ENCODE results near the gene SAMSN1. TPM values are rescaled to one million over a fixed set of nuclear protein-coding genes. Genes with fewer than 3 reads are reported as not detected.

The SAMSN1 gene
- total RNA-seq, 2 experiments from 2014 or later = 2.8 TPM; not detected in 1

DNA sequence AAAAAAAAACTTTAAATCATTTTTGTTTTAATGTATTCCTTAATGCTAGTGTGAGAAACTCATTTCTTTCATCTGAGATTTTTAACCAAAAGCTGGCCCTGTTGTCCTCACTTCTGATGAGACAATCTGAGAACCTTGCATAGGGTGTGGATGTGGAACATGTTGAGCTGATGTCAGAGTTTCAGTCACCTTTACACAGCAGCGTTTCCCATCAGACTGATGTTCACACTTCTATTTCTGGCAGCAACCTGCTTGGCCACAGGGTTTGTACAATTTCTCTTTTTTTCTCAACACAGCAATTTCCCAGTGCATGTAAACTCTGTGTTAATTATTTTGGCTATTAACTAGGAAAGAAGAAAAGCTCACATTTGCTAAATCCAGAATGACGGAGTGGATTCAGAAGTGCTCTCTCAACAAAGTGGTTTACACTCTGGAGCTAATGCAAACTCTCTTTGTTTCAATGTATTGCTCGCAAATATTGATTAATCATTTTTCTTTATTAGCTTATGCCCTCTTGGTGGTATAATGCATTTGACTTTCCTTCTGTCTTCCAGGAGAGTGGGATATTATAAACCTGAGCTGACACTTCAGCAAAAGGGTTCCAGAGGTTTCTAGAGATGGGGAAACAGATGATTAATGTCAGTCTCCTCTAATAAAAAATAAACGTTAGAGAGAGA lies 92.6 kb downstream of the SAMSN1 start:
- H3K36me3 ChIP-seq (ENCODE audit: insufficient read depth, low read length) = no peaks in the 10 kb centered on the region
- TF ChIP-seq EZH2phosphoT487 (IDR thresholded peaks at IDR 0.05; ENCODE audit: borderline replicate concordance, low read depth, low read length) (no peak), CTCF (conservative IDR thresholded peaks at IDR 0.05; ENCODE audit: low read length) (no peak)
- no peak overlapping the region for H3K4me3 ChIP-seq (ENCODE audit: low read depth, low read length, poor library complexity, severe bottlenecking)
- ChIA-PET POLR2A (interaction anchor here (0.6 to 1.3 kb wide), 9 partner anchors 9 to 279 kb away, joined by 3 to 4 read pairs (median 3); no protein-coding TSS in a partner anchor), CTCF (ENCODE audit: unreplicated experiment) (no interaction called here)
- H3K4me2 ChIP-seq (ENCODE audit: low read length) = no peak overlapping the region
- DNase-seq (ENCODE audit: low spot score) = no peak
- no peaks in the 10 kb centered on the region for H3K9me2 ChIP-seq (ENCODE audit: insufficient read depth, low read length)
- H3K79me2 ChIP-seq (ENCODE audit: insufficient read depth, low read depth, low read length) = no peaks in the 10 kb centered on the region
- no peak overlapping the region for H2AFZ ChIP-seq (ENCODE audit: low read length)
- H3K4me1 ChIP-seq (ENCODE audit: insufficient read depth, low read length, poor library complexity, severe bottlenecking) = no peaks in the 10 kb centered on the region
- H3K9me3 ChIP-seq (ENCODE audit: low read length) = no peaks in the 10 kb centered on the region
- intact Hi-C loops (cut with micrococcal nuclease; ENCODE audit: unreplicated experiment) = loop anchor here (5.0 kb wide), 1 partner anchor 284 kb away; no protein-coding TSS in a partner anchor
- H3K27ac ChIP-seq (ENCODE audit: low read depth, low read length, poor library complexity, severe bottlenecking) = no peak overlapping the region
- no peaks in the 10 kb centered on the region for H4K20me1 ChIP-seq (ENCODE audit: insufficient read depth, low read length)
- no TSS peak for BruUV-seq (replicated peaks)

- ChIA-PET POLR2A (interaction anchor here (0.6 to 1.3 kb wide), 9 partner anchors 8 to 280 kb away, joined by 3 to 4 read pairs (median 3); no protein-coding TSS in a partner anchor), CTCF (ENCODE audit: unreplicated experiment) (no interaction called here)
- Histone ChIP-seq H4K20me1 (ENCODE audit: insufficient read depth, low read length) (no peaks in the 10 kb centered on the region), H3K27ac (ENCODE audit: low read depth, low read length, poor library complexity, severe bottlenecking) (no peak overlapping the region), H3K4me1 (ENCODE audit: insufficient read depth, low read length, poor library complexity, severe bottlenecking) (no peaks in the 10 kb centered on the region), H3K9me3 (ENCODE audit: low read length) (no peaks in the 10 kb centered on the region), H3K4me2 (ENCODE audit: low read length) (no peak overlapping the region), H3K36me3 (ENCODE audit: insufficient read depth, low read length) (no peaks in the 10 kb centered on the region), H2AFZ (ENCODE audit: low read length) (no peak overlapping the region), H3K4me3 (ENCODE audit: low read depth, low read length, poor library complexity, severe bottlenecking) (no peak overlapping the region), H3K79me2 (ENCODE audit: insufficient read depth, low read depth, low read length) (no peaks in the 10 kb centered on the region), H3K9me2 (ENCODE audit: insufficient read depth, low read length) (no peaks in the 10 kb centered on the region)
- no peak for DNase-seq (ENCODE audit: low spot score)
- intact Hi-C loops (cut with micrococcal nuclease; ENCODE audit: unreplicated experiment) = loop anchor here (5.0 kb wide), 1 partner anchor 285 kb away; no protein-coding TSS in a partner anchor
- no TSS peak for BruUV-seq (replicated peaks)
- TF ChIP-seq CTCF (conservative IDR thresholded peaks at IDR 0.05; ENCODE audit: low read length) = no peak
- no peak for TF ChIP-seq EZH2phosphoT487 (IDR thresholded peaks at IDR 0.05; ENCODE audit: borderline replicate concordance, low read depth, low read length)
These were observed 93.3 kb downstream of the SAMSN1 start for GRCh38 chr21:14452727-14453241.

All from OCI-LY7 (cell line).